ENCODE results near the gene WNT16.

WNT16 gene

GRCh38 chr7:121330053-121330833 is 1.4 kb downstream of the WNT16 start:
- no peak overlapping the region for H2AFZ ChIP-seq (ENCODE audit: low read length)
- no peaks in the 10 kb centered on the region for H3K4me1 ChIP-seq (ENCODE audit: insufficient read depth, low read length, poor library complexity, severe bottlenecking)
- no peaks in the 10 kb centered on the region for H3K9me3 ChIP-seq (ENCODE audit: insufficient read depth, low read depth, low read length)
- H4K20me1 ChIP-seq (ENCODE audit: insufficient read depth, low read length, poor library complexity, severe bottlenecking), result no peaks in the 10 kb centered on the region
- no peak overlapping the region for H3K9ac ChIP-seq (ENCODE audit: low read depth, low read length, poor library complexity, severe bottlenecking)
- no peaks in the 10 kb centered on the region for H3K79me2 ChIP-seq (ENCODE audit: insufficient read depth, low read length)
- H3K27me3 ChIP-seq (ENCODE audit: insufficient read depth, low read length, poor library complexity, severe bottlenecking), result no peaks in the 10 kb centered on the region
- H3K9me2 ChIP-seq (replicated peaks; ENCODE audit: low read depth, low read length), result no peaks in the 10 kb centered on the region
- TF ChIP-seq CTCF (conservative IDR thresholded peaks at IDR 0.05; ENCODE audit: low read length), result no peak
- TF ChIP-seq EZH2phosphoT487 (IDR thresholded peaks at IDR 0.05; ENCODE audit: borderline replicate concordance), result no peak
- no peak overlapping the region for H3K4me2 ChIP-seq (ENCODE audit: low read depth, low read length, poor library complexity, severe bottlenecking)
- no peaks in the 10 kb centered on the region for H3F3A ChIP-seq (ENCODE audit: low read depth)
- no peaks in the 10 kb centered on the region for H3K36me3 ChIP-seq (ENCODE audit: insufficient read depth, low read length)
- no peak overlapping the region for H3K4me3 ChIP-seq (ENCODE audit: low read length, poor library complexity, severe bottlenecking)

GRCh38 chr7:121331048-121331447 is 2.2 kb downstream of the WNT16 start:
- no peaks in the 10 kb centered on the region for H3K79me2 ChIP-seq (ENCODE audit: insufficient read depth, low read length)
- no peaks in the 10 kb centered on the region for H3K27me3 ChIP-seq (ENCODE audit: insufficient read depth, low read length, poor library complexity, severe bottlenecking)
- H3K4me1 ChIP-seq (ENCODE audit: insufficient read depth, low read length, poor library complexity, severe bottlenecking), result no peaks in the 10 kb centered on the region
- H3K4me2 ChIP-seq (ENCODE audit: low read depth, low read length, poor library complexity, severe bottlenecking), result no peak overlapping the region
- TF ChIP-seq EZH2phosphoT487 (IDR thresholded peaks at IDR 0.05; ENCODE audit: borderline replicate concordance), result no peak
- H3K36me3 ChIP-seq (ENCODE audit: insufficient read depth, low read length), result no peaks in the 10 kb centered on the region
- no peaks in the 10 kb centered on the region for H3K9me3 ChIP-seq (ENCODE audit: insufficient read depth, low read depth, low read length)
- H3K9me2 ChIP-seq (replicated peaks; ENCODE audit: low read depth, low read length), result no peaks in the 10 kb centered on the region
- H2AFZ ChIP-seq (ENCODE audit: low read length), result no peak overlapping the region
- no peaks in the 10 kb centered on the region for H3F3A ChIP-seq (ENCODE audit: low read depth)
- H3K4me3 ChIP-seq (ENCODE audit: low read length, poor library complexity, severe bottlenecking), result no peak overlapping the region
- H3K9ac ChIP-seq (ENCODE audit: low read depth, low read length, poor library complexity, severe bottlenecking), result no peak overlapping the region
- H4K20me1 ChIP-seq (ENCODE audit: insufficient read depth, low read length, poor library complexity, severe bottlenecking), result no peaks in the 10 kb centered on the region

- no peaks in the 10 kb centered on the region for H3K36me3 ChIP-seq (ENCODE audit: insufficient read depth, low read length)
- no peaks in the 10 kb centered on the region for H3K27me3 ChIP-seq (ENCODE audit: insufficient read depth, low read length, poor library complexity, severe bottlenecking)
- no peak overlapping the region for H3K9ac ChIP-seq (ENCODE audit: low read depth, low read length, poor library complexity, severe bottlenecking)
Measured at GRCh38 chr7:121331574-121331973, 2.8 kb downstream of the WNT16 start.

More at GRCh38 chr7:121331574-121331973, 2.8 kb downstream of the WNT16 start:
- Histone ChIP-seq H3F3A (ENCODE audit: low read depth) (no peaks in the 10 kb centered on the region), H3K4me2 (ENCODE audit: low read depth, low read length, poor library complexity, severe bottlenecking) (no peak overlapping the region), H3K4me3 (ENCODE audit: low read length, poor library complexity, severe bottlenecking) (no peak overlapping the region), H4K20me1 (ENCODE audit: insufficient read depth, low read length, poor library complexity, severe bottlenecking) (no peaks in the 10 kb centered on the region), H3K4me1 (ENCODE audit: insufficient read depth, low read length, poor library complexity, severe bottlenecking) (no peaks in the 10 kb centered on the region), H3K9me2 (replicated peaks; ENCODE audit: low read depth, low read length) (no peaks in the 10 kb centered on the region), H3K9me3 (ENCODE audit: insufficient read depth, low read depth, low read length) (no peaks in the 10 kb centered on the region), H2AFZ (ENCODE audit: low read length) (no peak overlapping the region), H3K79me2 (ENCODE audit: insufficient read depth, low read length) (no peaks in the 10 kb centered on the region)
- TF ChIP-seq EZH2phosphoT487 (IDR thresholded peaks at IDR 0.05; ENCODE audit: borderline replicate concordance) (no peak), CTCF (conservative IDR thresholded peaks at IDR 0.05; ENCODE audit: low read length) (no peak)

Measured in Loucy (cell line).